ENCODE results near the gene NAA80. TPM values are rescaled to one million over a fixed set of nuclear protein-coding genes. Genes with fewer than 3 reads are reported as not detected.
A peak's percentile ranks its signal among the peaks of the same experiment; 100 is the strongest.

The NAA80 gene
- total and polyA plus RNA-seq, 2 of the 13 experiments (the other 11 are each of a cell fraction or from before 2014, with no cell fraction given), result 3.4 to 8.7 TPM

GRCh38 chr3:50299929-50300680 lies 900 bp upstream of the NAA80 start (continued):
- TF ChIP-seq ZNF280D (CRISPR knock-in tag; IDR thresholded peaks at IDR 0.05), result no peak
- no peak for TF ChIP-seq MTF1 (CRISPR knock-in tag; IDR thresholded peaks at IDR 0.05)
- TF ChIP-seq HIVEP1 (CRISPR knock-in tag; IDR thresholded peaks at IDR 0.05), result no peak
- no peak for TF ChIP-seq E2F2 (CRISPR knock-in tag; IDR thresholded peaks at IDR 0.05; ENCODE audit: borderline replicate concordance)
- TF ChIP-seq HDAC2 (CRISPR knock-in tag; IDR thresholded peaks at IDR 0.05), result 0 out of 2 replicates have a peak, but pooled peaks have one; percentile 3
- 0 out of 2 replicates have a peak, but pooled peaks have one; percentile 38 for TF ChIP-seq BATF2 (CRISPR knock-in tag; IDR thresholded peaks at IDR 0.05)
- no peak for TF ChIP-seq ZNF710 (CRISPR knock-in tag; IDR thresholded peaks at IDR 0.05; ENCODE audit: borderline replicate concordance)
- TF ChIP-seq ZNF20 (CRISPR knock-in tag; IDR thresholded peaks at IDR 0.05), result no peak
- TF ChIP-seq FOXK1 (CRISPR knock-in tag; IDR thresholded peaks at IDR 0.05; ENCODE audit: borderline replicate concordance, low read depth), result no peak
- TF ChIP-seq ZNF512B (CRISPR knock-in tag; IDR thresholded peaks at IDR 0.05; ENCODE audit: borderline replicate concordance), result no peak
- TF ChIP-seq DPF2 (CRISPR knock-in tag; IDR thresholded peaks at IDR 0.05; ENCODE audit: borderline replicate concordance, low read depth), result no peak
- no peak for TF ChIP-seq NR3C1 (CRISPR knock-in tag; IDR thresholded peaks at IDR 0.05)
- TF ChIP-seq MAFG (CRISPR knock-in tag; IDR thresholded peaks at IDR 0.05), result no peak
- no peak for TF ChIP-seq ZSCAN21 (CRISPR knock-in tag; IDR thresholded peaks at IDR 0.05; ENCODE audit: borderline replicate concordance)
